ENCODE results near the gene RAB11FIP4. TPM values are rescaled to one million over a fixed set of nuclear protein-coding genes. Genes with fewer than 3 reads are reported as not detected.

Gene RAB11FIP4
- total and polyA plus RNA-seq, 3 donors from 2014 or later, result 44.3 to 104 (median 90.2) TPM

- no peak overlapping the region for H3K27ac ChIP-seq
- no peaks in the 10 kb centered on the region for H3K36me3 ChIP-seq (ENCODE audit: low read depth, missing control alignments)
- intact Hi-C loops (cut with DNase I; ENCODE audit: low total_unique reads), result no loop called here
- 69 to 70% methylated on average over 7 to 13 of the region's 13 CpGs for WGBS, 2 donors
- no peaks in the 10 kb centered on the region for H3K9me3 ChIP-seq
- H3K27me3 ChIP-seq, result no peaks in the 10 kb centered on the region
- peaks cover 20% of the 10 kb centered on the region for H3K4me1 ChIP-seq
- DNase-seq, result no peak
- TF ChIP-seq POLR2A (IDR thresholded peaks at IDR 0.05) (no peak), CTCF (IDR thresholded peaks at IDR 0.05) (no peak)
- H3K4me3 ChIP-seq, result no peak overlapping the region
These were observed 117.0 kb downstream of the RAB11FIP4 start for GRCh38 chr17:31508288-31509094.

- WGBS, 2 donors, result 53 to 78% methylated on average over 7 to 13 of the region's 13 CpGs
- no peak overlapping the region for H3K27ac ChIP-seq
- intact Hi-C loops (cut with DNase I; ENCODE audit: low total_unique reads), result no loop called here
These were observed 117.8 kb downstream of the RAB11FIP4 start for GRCh38 chr17:31509095-31509804.

GRCh38 chr17:31509805-31510177 lies 118.3 kb downstream of the RAB11FIP4 start:
- 63 to 88% methylated on average over 5 of the region's 5 CpGs for WGBS, 2 donors
- peaks cover 20% of the 10 kb centered on the region for H3K4me1 ChIP-seq
- intact Hi-C loops (cut with DNase I; ENCODE audit: low total_unique reads), result no loop called here
- peak; percentile 51 for DNase-seq
- TF ChIP-seq POLR2A (IDR thresholded peaks at IDR 0.05), result no peak
- no peak for TF ChIP-seq CTCF (IDR thresholded peaks at IDR 0.05)
- H3K9me3 ChIP-seq, result no peaks in the 10 kb centered on the region
- H3K27ac ChIP-seq, result no peak overlapping the region
- H3K27me3 ChIP-seq, result no peaks in the 10 kb centered on the region
- no peak overlapping the region for H3K4me3 ChIP-seq
- H3K36me3 ChIP-seq (ENCODE audit: low read depth, missing control alignments), result no peaks in the 10 kb centered on the region

More at GRCh38 chr17:31509095-31509804, 117.8 kb downstream of the RAB11FIP4 start:
- TF ChIP-seq POLR2A (IDR thresholded peaks at IDR 0.05) (no peak), CTCF (IDR thresholded peaks at IDR 0.05) (no peak)
- peaks cover 20% of the 10 kb centered on the region for H3K4me1 ChIP-seq
- H3K27me3 ChIP-seq, result no peaks in the 10 kb centered on the region
- no peaks in the 10 kb centered on the region for H3K9me3 ChIP-seq
- H3K36me3 ChIP-seq (ENCODE audit: low read depth, missing control alignments), result no peaks in the 10 kb centered on the region
- no peak overlapping the region for H3K4me3 ChIP-seq
- peak; percentile 74 for DNase-seq

- WGBS, 2 donors, result 67 to 74% methylated on average over 11 of the region's 14 CpGs
- H3K36me3 ChIP-seq (ENCODE audit: low read depth, missing control alignments), result no peaks in the 10 kb centered on the region
- intact Hi-C loops (cut with DNase I; ENCODE audit: low total_unique reads), result no loop called here
- H3K27ac ChIP-seq, result no peak overlapping the region
- H3K27me3 ChIP-seq, result no peaks in the 10 kb centered on the region
- peaks cover 20% of the 10 kb centered on the region for H3K4me1 ChIP-seq
- peak; percentile 47 for DNase-seq
- TF ChIP-seq POLR2A (IDR thresholded peaks at IDR 0.05), result no peak
- TF ChIP-seq CTCF (IDR thresholded peaks at IDR 0.05), result no peak
- H3K9me3 ChIP-seq, result no peaks in the 10 kb centered on the region
- no peak overlapping the region for H3K4me3 ChIP-seq
These were observed 119.1 kb downstream of the RAB11FIP4 start for GRCh38 chr17:31510308-31511194.
